Astrocyte of the cerebellum (primary cell): ENCODE data around the gene SLC5A6.

Experiments
- DNase-seq: peaks from one replicate; pipeline ENCODE4 v3.0.0-alpha.2; 2011; ENCODE audit warnings: low read depth
- H3K4me3 ChIP-seq: 2 replicates; pipeline ENCODE4 v1.5.1; 2011; ENCODE audit warnings: mild to moderate bottlenecking, low read depth, low read length, moderate library complexity
- CTCF ChIP-seq: IDR thresholded peaks from 2 replicates; pipeline ENCODE4 v1.5.1; 2012; ENCODE audit warnings: low read length, low read depth, moderate library complexity, mild to moderate bottlenecking; ENCODE audit errors: missing control alignments
- in situ Hi-C: cut with HindIII; loops from 2 replicates; pipeline ENCODE4 v1.10.0; 2017; ENCODE audit warnings: low sequenced_read_pairs

The SLC5A6 gene

GRCh38 chr2:27245116-27245515, 33.0 kb upstream of the SLC5A6 start:
- no peak overlapping the region for H3K4me3 ChIP-seq
- DNase-seq: no peak
- no peak for TF ChIP-seq CTCF
- in situ Hi-C loops: loop anchor here (5.0 kb wide), 1 partner anchor 133 kb away; no protein-coding TSS in a partner anchor

GRCh38 chr2:27243391-27244130, 31.5 kb upstream of the SLC5A6 start:
- in situ Hi-C loops: no loop called here
- no peak overlapping the region for H3K4me3 ChIP-seq
- no peak for DNase-seq
- no peak for TF ChIP-seq CTCF

- in situ Hi-C loops: no loop called here
Observed at GRCh38 chr2:27242614-27242951, 30.5 kb upstream of the SLC5A6 start.

GRCh38 chr2:27241761-27242613, 29.9 kb upstream of the SLC5A6 start:
- no peak overlapping the region for H3K4me3 ChIP-seq
- TF ChIP-seq CTCF: no peak
- no peak for DNase-seq
- in situ Hi-C loops: no loop called here

More at GRCh38 chr2:27242614-27242951, 30.5 kb upstream of the SLC5A6 start:
- TF ChIP-seq CTCF: no peak
- DNase-seq: no peak
- no peak overlapping the region for H3K4me3 ChIP-seq

GRCh38 chr2:27240406-27240805, 28.3 kb upstream of the SLC5A6 start:
- H3K4me3 ChIP-seq: no peak overlapping the region
- TF ChIP-seq CTCF: no peak
- no peak for DNase-seq
- in situ Hi-C loops: no loop called here

- in situ Hi-C loops: no loop called here
- H3K4me3 ChIP-seq: no peak overlapping the region
Observed at GRCh38 chr2:27238976-27239375, 26.9 kb upstream of the SLC5A6 start.

More at GRCh38 chr2:27238976-27239375, 26.9 kb upstream of the SLC5A6 start:
- no peak for DNase-seq
- TF ChIP-seq CTCF: no peak
